Panc1 (cell line): Measurements from ENCODE around the gene PPM1L.

Experiments
- POLR2AphosphoS5 ChIP-seq: IDR thresholded peaks from 2 replicates; pipeline ENCODE4 v1.6.1; 2012; ENCODE audit warnings: mild to moderate bottlenecking, low read depth, low read length, moderate library complexity
- TF ChIP-seq, protein P1 (sequence below), 2 experiments: IDR thresholded peaks; 2 replicates each; pipeline ENCODE4 v1.6.1; 2011 to 2012; ENCODE audit warnings: low read depth in 2 of 2, control low read depth in 1 of 2, low read length in 1 of 2, mild to moderate bottlenecking in 1 of 2, moderate library complexity in 1 of 2; ENCODE audit not compliant: insufficient read depth in 1 of 2
- TF ChIP-seq, protein P2 (sequence below): fragments of 450-650 bp; IDR thresholded peaks from 2 replicates; pipeline ENCODE4 v1.5.1; 2017; ENCODE audit warnings: mild to moderate bottlenecking

DNA sequence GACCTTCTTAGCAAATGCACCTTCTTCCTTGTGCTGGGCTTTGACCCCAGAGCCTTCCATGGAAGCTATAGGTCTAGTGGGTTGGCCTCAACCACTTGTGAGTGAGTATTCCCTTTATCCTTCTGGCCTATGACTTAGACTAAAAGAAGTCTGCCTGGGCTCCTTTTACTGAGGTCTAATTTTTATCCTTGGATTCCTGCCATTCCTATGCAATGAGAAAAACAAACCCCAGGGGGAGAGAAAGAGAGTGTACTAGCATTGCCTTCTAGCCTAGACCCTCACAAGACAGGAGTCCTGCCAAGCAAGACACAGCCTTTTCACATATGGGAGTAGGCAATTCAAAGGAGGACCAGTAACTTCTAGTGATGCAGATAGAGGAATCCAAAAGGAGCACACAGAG is 155.4 kb downstream of the PPM1L start:
- TF ChIP-seq, protein P1, sequence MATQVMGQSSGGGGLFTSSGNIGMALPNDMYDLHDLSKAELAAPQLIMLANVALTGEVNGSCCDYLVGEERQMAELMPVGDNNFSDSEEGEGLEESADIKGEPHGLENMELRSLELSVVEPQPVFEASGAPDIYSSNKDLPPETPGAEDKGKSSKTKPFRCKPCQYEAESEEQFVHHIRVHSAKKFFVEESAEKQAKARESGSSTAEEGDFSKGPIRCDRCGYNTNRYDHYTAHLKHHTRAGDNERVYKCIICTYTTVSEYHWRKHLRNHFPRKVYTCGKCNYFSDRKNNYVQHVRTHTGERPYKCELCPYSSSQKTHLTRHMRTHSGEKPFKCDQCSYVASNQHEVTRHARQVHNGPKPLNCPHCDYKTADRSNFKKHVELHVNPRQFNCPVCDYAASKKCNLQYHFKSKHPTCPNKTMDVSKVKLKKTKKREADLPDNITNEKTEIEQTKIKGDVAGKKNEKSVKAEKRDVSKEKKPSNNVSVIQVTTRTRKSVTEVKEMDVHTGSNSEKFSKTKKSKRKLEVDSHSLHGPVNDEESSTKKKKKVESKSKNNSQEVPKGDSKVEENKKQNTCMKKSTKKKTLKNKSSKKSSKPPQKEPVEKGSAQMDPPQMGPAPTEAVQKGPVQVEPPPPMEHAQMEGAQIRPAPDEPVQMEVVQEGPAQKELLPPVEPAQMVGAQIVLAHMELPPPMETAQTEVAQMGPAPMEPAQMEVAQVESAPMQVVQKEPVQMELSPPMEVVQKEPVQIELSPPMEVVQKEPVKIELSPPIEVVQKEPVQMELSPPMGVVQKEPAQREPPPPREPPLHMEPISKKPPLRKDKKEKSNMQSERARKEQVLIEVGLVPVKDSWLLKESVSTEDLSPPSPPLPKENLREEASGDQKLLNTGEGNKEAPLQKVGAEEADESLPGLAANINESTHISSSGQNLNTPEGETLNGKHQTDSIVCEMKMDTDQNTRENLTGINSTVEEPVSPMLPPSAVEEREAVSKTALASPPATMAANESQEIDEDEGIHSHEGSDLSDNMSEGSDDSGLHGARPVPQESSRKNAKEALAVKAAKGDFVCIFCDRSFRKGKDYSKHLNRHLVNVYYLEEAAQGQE (IDR thresholded peaks at IDR 0.05; ENCODE audit: insufficient read depth in 1 of 2, low read depth in 2 of 2, low read length in 1 of 2), result no peak
- TF ChIP-seq, protein P2, sequence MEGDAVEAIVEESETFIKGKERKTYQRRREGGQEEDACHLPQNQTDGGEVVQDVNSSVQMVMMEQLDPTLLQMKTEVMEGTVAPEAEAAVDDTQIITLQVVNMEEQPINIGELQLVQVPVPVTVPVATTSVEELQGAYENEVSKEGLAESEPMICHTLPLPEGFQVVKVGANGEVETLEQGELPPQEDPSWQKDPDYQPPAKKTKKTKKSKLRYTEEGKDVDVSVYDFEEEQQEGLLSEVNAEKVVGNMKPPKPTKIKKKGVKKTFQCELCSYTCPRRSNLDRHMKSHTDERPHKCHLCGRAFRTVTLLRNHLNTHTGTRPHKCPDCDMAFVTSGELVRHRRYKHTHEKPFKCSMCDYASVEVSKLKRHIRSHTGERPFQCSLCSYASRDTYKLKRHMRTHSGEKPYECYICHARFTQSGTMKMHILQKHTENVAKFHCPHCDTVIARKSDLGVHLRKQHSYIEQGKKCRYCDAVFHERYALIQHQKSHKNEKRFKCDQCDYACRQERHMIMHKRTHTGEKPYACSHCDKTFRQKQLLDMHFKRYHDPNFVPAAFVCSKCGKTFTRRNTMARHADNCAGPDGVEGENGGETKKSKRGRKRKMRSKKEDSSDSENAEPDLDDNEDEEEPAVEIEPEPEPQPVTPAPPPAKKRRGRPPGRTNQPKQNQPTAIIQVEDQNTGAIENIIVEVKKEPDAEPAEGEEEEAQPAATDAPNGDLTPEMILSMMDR, result no peak
- no peak for TF ChIP-seq POLR2AphosphoS5
